HepG2 (cell line): ENCODE measurements around the gene MCEE. TPM values are rescaled to one million over a fixed set of nuclear protein-coding genes. Genes with fewer than 3 reads are reported as not detected.
A peak's percentile ranks its signal among the peaks of the same experiment; 100 is the strongest.

ENCODE experiments used
- CBX5 ChIP-seq: sonication (generic); formaldehyde crosslinking; IDR thresholded peaks from 2 replicates; pipeline ENCODE4 v1.4.0; 2020; ENCODE audit warnings: missing genetic modification reagents, borderline replicate concordance
- CCDC6 ChIP-seq: sonication (generic); formaldehyde crosslinking; IDR thresholded peaks from 2 replicates; pipeline ENCODE4 v1.8.1; 2022; ENCODE audit warnings: mild to moderate bottlenecking, missing genetic modification reagents, moderate library complexity
- CTCF ChIP-seq: sonication (generic); formaldehyde crosslinking; IDR thresholded peaks from 2 replicates; pipeline ENCODE4 v1.5.0; 2020; ENCODE audit warnings: mild to moderate bottlenecking, missing genetic modification reagents, moderate library complexity
- DBP ChIP-seq: sonication (generic); formaldehyde crosslinking; IDR thresholded peaks from 2 replicates; pipeline ENCODE4 v1.4.0; 2020; ENCODE audit warnings: missing genetic modification reagents; ENCODE audit errors: not compliant biosample characterization
- HOXA7 ChIP-seq: sonication (generic); formaldehyde crosslinking; IDR thresholded peaks from 2 replicates; pipeline ENCODE4 v1.8.1; 2022; ENCODE audit warnings: mild to moderate bottlenecking, missing genetic modification reagents, moderate library complexity
- IKZF4 ChIP-seq: sonication (generic); formaldehyde crosslinking; IDR thresholded peaks from 2 replicates; pipeline ENCODE4 v1.5.1; 2020; ENCODE audit warnings: borderline replicate concordance, mild to moderate bottlenecking, low read depth, missing genetic modification reagents; ENCODE audit errors: not compliant biosample characterization
- KAT2B ChIP-seq: fragments of 150-350 bp; IDR thresholded peaks from 2 replicates; pipeline ENCODE4 v1.6.1; 2014; ENCODE audit warnings: low read depth, low read length, borderline replicate concordance
- ZFP36 ChIP-seq: fragments of 150-350 bp; IDR thresholded peaks from 2 replicates; pipeline ENCODE4 v1.6.1; 2018; ENCODE audit warnings: borderline replicate concordance, low read length, low read depth; ENCODE audit not compliant: partially characterized antibody
- ZNF652 ChIP-seq: IDR thresholded peaks from 2 replicates; pipeline ENCODE4 v1.6.1; 2016; ENCODE audit warnings: low read depth, borderline replicate concordance
- polyA plus RNA-seq, 8 experiments: library from polyadenylated mRNA; depleted of rRNA in 3 of 8; stranded (reverse) in 7 of 8; unstranded in 1 of 8; fragments of >200 nt; fragmentation: Illumina TruSeq in 4 of 8; extraction: Trizol in 4 of 8; gene quantifications; 2 replicates each; pipeline versions ENCODE4 v1.2.1 to v1.2.3, GENCODE V29; 2011 to 2016; ENCODE audit warnings: low read depth in 4 of 8, missing spikeins in 1 of 8, mixed read lengths in 1 of 8; ENCODE audit not compliant: insufficient read depth in 1 of 8
- total RNA-seq, 5 experiments: library from RNA; depleted of rRNA; stranded (reverse); fragments of >200 nt; fragmentation: Illumina TruSeq; extraction: Trizol; gene quantifications; 2 replicates each; pipeline ENCODE4 v1.2.3, GENCODE V29; 2016; ENCODE audit warnings: low read depth in 1 of 5
- TF ChIP-seq, protein P1 (sequence below): sonication (generic); formaldehyde crosslinking; IDR thresholded peaks from 2 replicates; pipeline ENCODE4 v1.5.1; 2020; ENCODE audit warnings: mild to moderate bottlenecking, missing genetic modification reagents, moderate library complexity

The MCEE gene
- total and polyA plus RNA-seq, 2 of the 13 experiments (the other 11 are each of a cell fraction or from before 2014, with no cell fraction given), result 32.0 to 66.9 TPM

- TF ChIP-seq DBP (CRISPR knock-in tag) (no peak), KAT2B (no peak), HOXA7 (no peak), IKZF4 (no peak), ZFP36 (no peak), CBX5 (CRISPR knock-in tag) (no peak), ZNF652 (CRISPR knock-in tag) (no peak), CCDC6 (CRISPR knock-in tag) (no peak), CTCF (CRISPR knock-in tag) (peak; percentile 92)
- TF ChIP-seq, protein P1, sequence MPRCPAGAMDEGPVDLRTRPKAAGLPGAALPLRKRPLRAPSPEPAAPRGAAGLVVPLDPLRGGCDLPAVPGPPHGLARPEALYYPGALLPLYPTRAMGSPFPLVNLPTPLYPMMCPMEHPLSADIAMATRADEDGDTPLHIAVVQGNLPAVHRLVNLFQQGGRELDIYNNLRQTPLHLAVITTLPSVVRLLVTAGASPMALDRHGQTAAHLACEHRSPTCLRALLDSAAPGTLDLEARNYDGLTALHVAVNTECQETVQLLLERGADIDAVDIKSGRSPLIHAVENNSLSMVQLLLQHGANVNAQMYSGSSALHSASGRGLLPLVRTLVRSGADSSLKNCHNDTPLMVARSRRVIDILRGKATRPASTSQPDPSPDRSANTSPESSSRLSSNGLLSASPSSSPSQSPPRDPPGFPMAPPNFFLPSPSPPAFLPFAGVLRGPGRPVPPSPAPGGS (CRISPR knock-in tag), result no peak
Measured at GRCh38 chr2:71154798-71155197, 24.8 kb upstream of the MCEE start (continued).
